NOMO-1 treated with dmso at 0.1 percent for 144 hours (cell line): ENCODE data around the gene SRGAP3.

Experiments
- DNase-seq: peaks from one replicate; lab custom pipeline; 2025; ENCODE audit not compliant: unreplicated experiment; lab: John Stamatoyannopoulos, UW

SRGAP3 gene

GRCh38 chr3:9202546-9202945, 46.9 kb downstream of the SRGAP3 start:
- DNase-seq, result no peak

- DNase-seq, result no peak
Observed at GRCh38 chr3:9201955-9202354, 47.5 kb downstream of the SRGAP3 start.

GRCh38 chr3:9201266-9201665, 48.2 kb downstream of the SRGAP3 start:
- DNase-seq, result no peak

- no peak for DNase-seq
Observed at GRCh38 chr3:9199775-9200174, 49.7 kb downstream of the SRGAP3 start.

- DNase-seq, result no peak
Observed at GRCh38 chr3:9198899-9199335, 50.5 kb downstream of the SRGAP3 start.

- no peak for DNase-seq
Observed at GRCh38 chr3:9198261-9198660, 51.2 kb downstream of the SRGAP3 start.

GRCh38 chr3:9196020-9196419, 53.4 kb downstream of the SRGAP3 start:
- no peak for DNase-seq

- DNase-seq, result no peak
Observed at GRCh38 chr3:9195390-9195789, 54.1 kb downstream of the SRGAP3 start.

- no peak for DNase-seq
Observed at GRCh38 chr3:9194509-9195184, 54.8 kb downstream of the SRGAP3 start.

- no peak for DNase-seq
Observed at GRCh38 chr3:9193633-9194195, 55.7 kb downstream of the SRGAP3 start.

- no peak for DNase-seq
Observed at GRCh38 chr3:9193211-9193610, 56.2 kb downstream of the SRGAP3 start.

- no peak for DNase-seq
Observed at GRCh38 chr3:9192248-9193025, 57.0 kb downstream of the SRGAP3 start.

- DNase-seq, result no peak
Observed at GRCh38 chr3:9190276-9190675, 59.2 kb downstream of the SRGAP3 start.

GRCh38 chr3:9188583-9188982, 60.9 kb downstream of the SRGAP3 start:
- no peak for DNase-seq

GRCh38 chr3:9185701-9186100, 63.7 kb downstream of the SRGAP3 start:
- no peak for DNase-seq

GRCh38 chr3:9185046-9185445, 64.4 kb downstream of the SRGAP3 start:
- no peak for DNase-seq

- DNase-seq, result no peak
Observed at GRCh38 chr3:9184461-9184835, 65.0 kb downstream of the SRGAP3 start.

- no peak for DNase-seq
Observed at GRCh38 chr3:9183811-9184460, 65.5 kb downstream of the SRGAP3 start.

GRCh38 chr3:9183011-9183410, 66.4 kb downstream of the SRGAP3 start:
- no peak for DNase-seq

GRCh38 chr3:9180764-9181117, 68.7 kb downstream of the SRGAP3 start:
- no peak for DNase-seq

GRCh38 chr3:9179826-9180763, 69.4 kb downstream of the SRGAP3 start:
- DNase-seq, result peak; percentile 9
